Stimulated activated CD8-positive, alpha-beta memory T cell treated with anti-CD3 and anti-CD28 coated beads, Interleukin-4, amount 100 ng/mL, for 1 hour (primary cell): ENCODE results near the gene FBXO42.
A peak's percentile ranks its signal among the peaks of the same experiment; 100 is the strongest.

Experiments used
- DNase-seq, 2 donors: peaks; one replicate each; pipeline ENCODE4 v3.0.0-alpha.2; 2020; ENCODE audit warnings: low read depth in 2 of 2, low spot score in 1 of 2

FBXO42 gene

DNA sequence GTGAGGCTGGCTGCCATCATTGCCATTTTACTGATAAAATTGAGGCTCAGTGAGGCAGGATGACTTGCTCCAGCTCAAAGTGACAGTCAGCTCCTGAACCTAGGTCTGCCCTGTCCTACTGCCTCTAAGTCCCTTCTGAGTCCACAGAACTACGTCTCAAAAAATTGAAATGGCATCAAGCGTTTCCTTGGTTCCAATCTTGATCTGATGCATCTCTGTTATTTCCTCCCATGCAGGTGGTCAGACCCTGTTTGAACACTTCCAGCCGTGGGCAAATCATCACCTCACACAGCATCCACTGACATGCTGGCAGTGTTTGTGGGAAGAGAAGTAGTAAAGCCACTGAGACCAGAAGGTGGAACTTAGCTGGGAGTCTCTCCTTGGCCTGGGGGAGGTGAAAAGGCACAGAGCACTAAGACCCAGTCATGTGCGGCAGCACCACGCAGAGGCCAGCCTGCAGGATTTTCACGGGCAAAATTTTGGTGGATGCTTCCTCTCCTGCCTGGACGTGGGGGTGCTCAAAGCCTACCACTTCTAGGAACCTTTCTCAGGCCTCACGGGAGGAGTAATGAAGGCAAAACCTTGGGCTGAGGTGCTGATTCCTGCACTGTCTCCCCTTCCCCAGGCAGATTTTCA is 107.5 kb downstream of the FBXO42 start:
- no peak for DNase-seq

DNA sequence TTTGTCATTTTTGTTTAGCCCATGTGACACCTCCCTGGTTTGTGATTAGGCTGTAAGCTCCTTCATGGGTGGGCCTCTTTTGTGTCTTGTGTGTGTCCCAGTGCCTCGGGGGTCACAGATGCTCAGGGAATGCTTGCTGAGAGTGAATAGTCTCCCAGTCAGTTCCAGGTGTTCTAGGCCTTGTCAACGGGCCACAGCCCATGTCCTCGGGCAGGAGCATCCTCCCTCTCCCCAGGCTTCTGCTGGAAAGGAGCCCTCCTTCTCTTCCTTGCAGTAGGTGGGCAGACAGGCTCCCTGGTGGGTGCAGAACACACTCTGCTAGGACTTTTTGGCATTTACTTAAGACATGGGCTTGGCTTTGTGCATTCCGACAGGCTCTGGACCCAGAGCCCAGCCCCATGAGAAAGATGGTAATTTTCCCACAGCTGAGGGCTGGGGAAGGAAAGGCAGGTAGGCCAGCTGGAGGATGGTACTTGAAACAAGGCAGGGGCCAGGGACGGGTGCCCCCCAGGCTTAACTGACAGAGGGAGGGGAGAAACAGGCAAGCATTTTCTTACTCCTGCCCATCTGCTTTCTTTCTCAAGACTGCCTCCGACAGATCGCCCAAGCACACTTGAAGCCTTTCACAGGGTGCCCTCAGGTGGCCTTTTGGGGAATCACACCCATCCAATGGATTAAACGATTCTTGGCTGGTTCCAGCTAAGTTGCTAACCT is 108.2 kb downstream of the FBXO42 start:
- peak; percentile 28 to 52 for DNase-seq

DNA sequence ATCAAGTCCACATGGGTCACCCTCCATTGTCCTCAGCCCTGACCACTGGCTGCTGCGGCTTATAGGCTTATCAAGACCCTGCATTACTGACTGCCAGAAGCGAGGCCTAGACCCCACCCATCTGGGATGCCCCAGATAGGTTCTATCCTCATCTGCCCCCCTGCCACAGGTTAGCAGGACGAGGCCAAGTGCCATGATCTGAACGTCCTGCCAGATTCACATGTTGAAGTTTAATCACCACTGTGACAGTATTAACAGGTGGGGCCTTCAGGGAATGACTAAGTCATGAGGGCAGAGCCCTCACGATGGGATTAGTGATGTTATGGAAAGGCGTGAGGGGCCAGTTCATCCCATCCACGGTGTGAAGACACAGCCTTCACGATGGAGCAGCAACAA is 109.1 kb downstream of the FBXO42 start:
- no peak for DNase-seq

DNA sequence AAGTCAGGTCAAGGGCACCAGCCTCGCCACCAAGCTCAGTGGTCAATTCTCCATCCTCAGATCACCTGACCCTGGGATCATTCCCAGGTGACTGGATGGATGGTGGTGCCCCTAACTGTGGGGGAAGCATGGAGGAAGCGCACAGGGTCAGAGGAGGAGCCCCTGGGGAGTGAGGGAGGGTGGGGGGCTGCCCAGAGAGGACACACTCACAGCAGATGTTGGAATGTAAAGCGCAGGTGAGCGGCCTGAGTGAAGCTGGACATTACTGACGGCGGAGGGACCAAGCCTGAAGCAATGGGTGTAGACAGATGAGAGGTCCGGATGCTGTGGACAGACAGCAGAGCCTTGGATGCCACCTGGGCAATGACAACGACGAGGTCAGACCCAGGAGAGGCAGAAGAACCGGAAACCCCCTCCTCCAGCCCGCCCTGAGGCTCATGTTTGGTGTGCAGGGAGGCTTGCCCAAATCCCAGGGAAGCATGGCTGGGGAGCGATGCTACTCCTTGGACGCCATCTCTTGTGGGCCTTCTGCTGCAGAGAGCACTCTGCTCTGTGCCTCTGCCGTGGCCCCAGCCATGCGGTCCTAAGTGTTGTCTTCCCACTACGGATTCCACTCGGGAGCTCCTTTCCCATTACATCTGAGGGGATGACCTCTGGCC is 109.6 kb downstream of the FBXO42 start:
- DNase-seq: no peak

DNA sequence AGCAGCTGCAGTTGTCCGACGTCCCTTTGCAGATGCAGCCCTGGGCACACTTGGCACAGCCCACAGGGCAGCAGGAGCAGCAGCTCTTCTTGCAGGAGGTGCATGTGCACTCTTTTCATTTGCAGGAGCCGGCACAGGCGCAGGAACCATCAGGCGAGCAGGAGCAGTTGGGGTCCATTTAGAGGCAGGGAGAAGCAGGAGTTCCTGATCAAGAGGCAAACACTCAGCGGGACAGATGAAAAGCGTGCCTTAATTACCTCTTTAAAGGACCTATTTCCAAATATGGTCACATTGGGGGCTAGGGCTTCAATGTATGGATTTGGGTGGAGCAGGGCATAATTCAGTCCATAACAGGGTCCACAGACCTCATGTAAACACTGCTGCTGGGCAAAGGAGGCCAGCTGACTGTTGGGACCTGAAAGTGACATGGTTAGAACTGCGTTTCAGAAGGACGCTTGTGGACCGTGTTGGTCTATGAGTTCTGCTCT is 111.0 kb downstream of the FBXO42 start:
- no peak for DNase-seq

DNA sequence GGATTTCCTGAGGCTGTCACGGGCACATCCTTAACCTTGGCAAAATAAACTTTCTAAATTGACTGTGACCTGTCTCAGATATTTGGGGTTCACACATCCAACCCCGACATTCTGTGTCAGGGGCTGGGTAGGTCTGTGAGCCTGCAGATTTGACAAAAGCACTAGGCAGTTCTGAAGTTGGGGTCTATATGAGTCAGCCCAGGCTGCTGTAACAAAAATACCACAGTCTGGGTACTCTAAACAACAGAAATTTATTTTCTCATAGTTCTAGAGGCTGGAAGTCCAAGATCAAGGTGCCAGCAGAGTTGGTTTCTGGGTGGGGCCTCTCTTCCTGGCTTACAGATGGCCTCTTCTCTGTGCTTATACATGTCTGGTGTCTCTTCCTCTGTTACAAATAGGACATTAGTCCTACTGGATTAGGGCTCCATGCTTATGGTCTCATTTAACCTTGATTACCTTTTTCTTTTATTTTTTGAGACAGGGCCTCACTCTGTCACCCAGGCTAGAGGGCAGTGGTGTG is 112.2 kb downstream of the FBXO42 start:
- no peak for DNase-seq

DNA sequence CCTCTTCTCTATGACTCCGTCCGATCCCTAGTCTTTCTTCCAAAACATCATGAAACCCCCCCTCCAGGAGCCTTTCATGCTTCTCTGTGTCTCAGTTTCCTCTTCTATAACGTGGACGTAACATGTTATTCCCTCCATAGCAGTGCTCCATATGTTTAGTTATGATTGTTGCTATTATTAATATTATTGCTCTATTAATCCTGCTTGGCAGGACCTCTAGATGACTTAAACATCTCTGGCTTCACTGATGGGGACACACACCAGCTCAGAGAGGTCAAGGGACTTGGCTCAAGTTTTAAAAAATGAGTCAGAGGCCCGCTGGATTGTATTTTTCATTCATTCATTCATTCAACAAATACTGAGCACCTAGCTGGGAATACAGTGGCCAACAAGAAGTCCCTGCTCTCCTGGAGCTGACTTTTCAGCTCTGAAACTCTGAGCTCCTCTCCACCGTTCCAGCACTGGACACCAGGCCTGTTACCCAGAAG is 114.9 kb downstream of the FBXO42 start:
- no peak for DNase-seq

DNA sequence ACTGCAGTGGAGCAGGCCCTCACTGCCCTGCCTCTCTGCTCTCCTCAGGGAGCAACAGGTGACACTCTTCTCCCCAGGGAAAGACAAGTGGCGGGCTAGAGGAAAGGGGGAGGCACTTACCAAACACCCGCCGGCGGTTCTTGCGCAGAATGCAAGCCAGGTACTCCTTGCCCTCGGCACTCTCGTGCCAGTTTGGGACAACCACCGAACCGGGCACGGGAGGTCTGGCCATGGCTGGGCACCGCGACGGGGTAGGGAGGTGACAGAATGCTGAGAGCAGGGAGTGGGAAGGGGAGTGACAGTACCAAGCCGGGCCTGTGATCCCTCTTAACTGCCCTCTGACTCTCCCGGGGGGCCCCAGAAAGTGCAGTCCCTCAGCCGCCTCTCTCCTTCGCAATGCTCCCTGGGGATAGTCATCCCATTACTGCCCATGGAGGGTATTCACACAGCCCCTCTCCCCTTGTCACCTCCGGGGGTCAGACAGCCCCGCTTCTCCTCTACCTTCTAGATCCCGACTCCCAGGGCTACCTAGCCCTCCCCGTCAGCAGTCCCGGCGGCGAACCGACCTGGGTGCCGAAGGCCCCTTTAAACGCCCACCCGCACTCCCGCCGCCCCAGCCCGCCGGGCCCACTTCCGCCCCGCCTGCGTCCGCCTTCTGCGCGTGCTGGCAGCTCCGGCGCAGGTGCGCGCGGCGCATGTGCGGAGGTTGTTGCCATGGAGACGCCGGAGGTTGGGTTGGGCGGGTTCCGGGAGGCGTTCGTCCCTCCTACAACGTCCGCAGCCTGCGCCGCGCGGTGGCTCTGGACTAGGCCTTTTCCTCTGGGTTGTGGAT is 115.6 kb downstream of the FBXO42 start, which contains the start of gene CPLANE2:
TSS of gene CPLANE2 (minus strand) at position 673 of the 832 bp plus-strand sequence. CDS start at position 232, 441 bp downstream.
- DNase-seq: peak; percentile 86 to 93

DNA sequence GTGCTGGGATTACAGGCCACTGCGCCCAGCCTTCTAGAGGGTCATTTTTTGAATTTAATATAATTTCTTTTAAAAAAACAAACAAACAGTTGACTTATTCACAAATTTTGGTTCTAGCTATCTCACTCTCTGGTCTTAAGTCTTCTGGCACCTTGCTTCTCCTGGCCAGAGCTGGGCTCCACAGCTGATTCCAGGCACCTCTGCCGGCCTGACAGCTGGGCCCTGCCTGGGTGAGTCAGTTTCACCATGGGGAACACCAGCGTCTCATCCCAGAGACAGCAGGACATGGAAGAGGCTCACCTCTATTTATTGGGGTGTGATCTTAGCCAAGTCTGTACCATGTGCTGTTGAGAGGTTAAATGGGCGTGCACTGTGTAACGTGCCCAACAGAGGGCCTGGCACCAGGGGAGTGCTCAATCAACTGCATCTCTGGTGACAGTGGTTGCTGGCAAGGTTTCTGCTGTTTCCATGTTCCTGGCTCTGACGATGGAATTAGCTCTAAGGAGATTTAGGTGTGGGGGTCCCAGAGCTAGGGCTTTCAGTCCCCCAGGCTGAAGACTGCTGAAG is 116.3 kb downstream of the FBXO42 start:
- peak in 1 of 2 donors; percentile 25 for DNase-seq

DNA sequence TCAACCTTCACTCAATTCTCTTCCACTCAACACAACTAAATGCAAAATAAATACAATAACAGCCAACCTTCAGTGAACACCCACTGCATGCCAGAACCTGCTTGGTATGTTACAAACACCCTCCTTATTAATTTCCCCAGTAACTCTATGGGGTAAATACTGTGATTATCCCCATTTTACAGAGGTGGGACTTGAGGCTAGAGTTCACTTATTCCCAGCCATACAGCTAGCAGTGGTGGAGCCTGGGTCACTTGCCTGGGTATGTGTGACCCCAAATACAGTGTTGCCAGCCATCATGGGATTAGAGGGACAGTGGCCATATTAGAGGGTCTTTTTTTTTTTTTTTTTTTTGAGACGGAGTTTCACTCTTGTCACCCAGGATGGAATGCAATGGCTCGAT is 116.9 kb downstream of the FBXO42 start:
- no peak for DNase-seq

DNA sequence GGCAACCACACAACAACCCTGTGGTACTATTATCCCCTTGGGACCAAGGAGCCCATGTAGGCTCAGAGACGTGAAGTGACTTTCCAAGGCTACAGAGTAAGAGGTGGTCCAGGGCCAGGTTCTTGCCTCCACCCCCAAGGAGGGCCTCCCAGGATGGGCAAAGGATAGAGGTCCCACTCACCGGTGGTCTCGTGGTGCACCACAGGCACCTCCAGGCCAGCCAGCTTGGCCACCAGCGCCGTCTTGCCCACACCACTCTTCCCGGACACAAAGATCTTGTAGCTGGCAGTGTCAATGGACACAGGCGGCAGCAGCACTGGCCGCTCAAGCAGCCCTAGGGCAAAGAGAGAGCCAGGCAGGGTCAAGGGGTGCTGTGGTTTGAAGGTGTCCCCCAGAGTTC is 118.8 kb downstream of the FBXO42 start:
- DNase-seq: no peak

DNA sequence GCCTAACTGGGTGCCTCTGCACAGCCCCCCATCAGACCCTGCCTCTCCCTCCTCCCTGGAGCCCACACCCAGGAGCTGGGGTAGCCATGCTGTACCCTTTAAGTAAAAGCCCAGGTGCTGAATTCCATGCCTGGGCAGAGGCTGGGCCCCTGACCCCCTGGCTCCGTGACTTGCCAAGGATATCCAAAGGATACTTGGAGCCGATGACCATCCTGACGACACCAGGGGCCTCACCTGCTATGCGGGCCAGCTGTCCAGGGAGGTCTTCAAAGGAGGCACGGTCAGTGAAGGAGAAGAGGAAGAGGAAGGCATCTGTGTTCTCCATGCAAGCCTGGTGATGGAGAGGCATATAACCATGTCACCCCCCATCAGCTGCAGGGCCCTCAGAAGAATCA is 120.0 kb downstream of the FBXO42 start:
- DNase-seq: no peak

DNA sequence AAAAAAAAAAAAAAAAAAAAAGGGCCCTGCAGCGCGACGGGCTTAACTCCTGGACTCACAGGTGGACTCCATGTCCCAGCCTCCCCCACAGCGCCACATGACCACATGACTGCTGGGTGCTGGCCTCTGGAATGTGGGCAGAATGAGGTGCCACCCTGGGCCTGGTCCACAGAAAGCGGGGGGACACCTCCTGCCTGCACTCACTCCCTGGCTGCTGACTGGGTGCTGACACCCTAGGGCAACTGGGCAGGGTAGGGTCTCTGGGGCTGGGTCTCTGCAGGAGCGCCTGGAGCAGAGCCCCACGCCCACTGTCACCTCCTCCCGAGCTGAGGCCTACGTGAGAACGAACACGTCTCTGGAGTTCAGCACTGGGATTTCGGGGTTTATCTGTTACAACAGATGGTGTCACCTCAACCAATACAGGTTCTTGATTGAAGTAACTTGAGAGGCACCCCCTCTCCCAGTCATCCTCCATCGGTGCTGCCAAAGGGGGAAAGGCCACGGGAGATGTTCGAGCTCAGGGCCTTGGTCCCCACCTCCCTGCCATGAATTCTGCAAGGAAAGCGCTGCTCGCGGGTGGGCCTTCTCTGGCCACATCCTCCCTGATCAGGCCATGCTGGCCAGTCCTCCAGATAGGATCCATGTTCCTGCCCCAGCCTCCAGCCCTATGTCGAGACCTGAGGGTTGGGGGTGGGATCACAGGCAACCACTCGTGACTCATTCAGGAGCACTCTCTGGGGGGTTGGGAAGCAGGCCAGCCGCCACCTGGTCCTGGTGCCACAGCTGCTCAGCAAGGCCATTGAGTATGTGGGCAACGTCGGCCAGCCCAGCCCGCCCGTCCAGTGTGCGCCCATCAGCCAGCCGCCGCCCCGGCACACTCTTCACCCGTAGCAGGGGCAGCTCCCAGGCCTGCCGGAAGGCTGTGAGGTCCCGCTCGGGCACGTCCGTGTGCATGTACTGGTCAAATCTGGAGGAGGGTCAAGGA is 120.7 kb downstream of the FBXO42 start:
- DNase-seq: no peak

DNA sequence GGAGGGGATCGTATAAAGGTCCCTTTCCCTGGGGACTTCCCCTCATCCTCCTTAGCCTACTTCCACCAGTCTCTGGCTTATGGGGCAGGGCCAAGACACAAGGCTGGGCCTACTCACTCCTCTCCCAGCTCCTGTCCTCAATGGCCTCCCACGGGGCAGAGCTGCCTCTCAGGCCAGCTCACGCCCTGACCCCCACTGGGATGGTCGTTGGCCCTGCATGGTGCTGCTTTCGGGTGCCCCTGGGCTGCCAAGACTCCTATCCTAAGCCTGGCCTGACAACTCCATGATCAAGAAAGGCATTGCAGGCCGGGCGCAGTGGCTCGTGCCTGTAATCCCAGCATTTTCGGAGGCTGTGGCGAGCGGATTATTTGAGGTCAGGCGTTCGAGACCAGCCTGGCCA is 121.5 kb downstream of the FBXO42 start:
- DNase-seq: no peak

DNA sequence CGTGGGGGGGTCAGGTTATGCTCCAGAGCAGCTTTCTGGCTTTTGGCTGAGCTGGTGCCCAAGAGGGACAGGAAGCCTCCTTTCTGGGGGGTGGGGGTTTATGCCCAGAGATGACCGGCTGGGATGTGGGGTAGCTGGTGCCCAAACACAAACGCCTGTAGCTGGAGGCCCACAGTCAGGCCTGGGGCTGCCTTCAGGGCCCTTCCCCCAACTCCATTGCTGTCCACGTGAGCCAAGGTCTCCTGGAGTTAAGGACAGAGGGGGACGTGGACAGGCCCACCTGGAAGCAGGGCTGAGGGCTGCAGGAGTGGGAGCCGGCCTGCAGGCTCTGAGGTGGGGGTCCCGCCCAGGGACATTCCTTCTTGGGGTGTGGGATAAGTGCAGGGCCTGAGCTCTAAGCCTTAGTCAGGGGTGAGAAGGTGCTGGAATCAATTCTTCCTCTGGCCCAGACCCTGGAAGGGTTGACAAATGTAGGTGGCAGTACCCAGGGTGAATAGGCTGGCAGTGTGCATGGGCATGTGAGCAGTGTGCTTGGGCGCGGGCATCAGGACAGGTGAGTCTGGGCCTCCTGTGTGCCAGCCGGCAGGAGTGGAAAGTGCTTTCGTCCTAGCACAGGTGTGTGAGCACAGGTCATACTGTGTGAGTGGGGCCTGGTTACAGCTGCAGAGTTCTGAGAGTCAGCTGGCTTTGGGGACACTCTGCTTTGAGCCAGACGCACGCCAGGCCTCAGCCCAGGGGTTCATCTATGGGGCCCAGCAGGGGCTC is 122.1 kb downstream of the FBXO42 start:
- DNase-seq: no peak

DNA sequence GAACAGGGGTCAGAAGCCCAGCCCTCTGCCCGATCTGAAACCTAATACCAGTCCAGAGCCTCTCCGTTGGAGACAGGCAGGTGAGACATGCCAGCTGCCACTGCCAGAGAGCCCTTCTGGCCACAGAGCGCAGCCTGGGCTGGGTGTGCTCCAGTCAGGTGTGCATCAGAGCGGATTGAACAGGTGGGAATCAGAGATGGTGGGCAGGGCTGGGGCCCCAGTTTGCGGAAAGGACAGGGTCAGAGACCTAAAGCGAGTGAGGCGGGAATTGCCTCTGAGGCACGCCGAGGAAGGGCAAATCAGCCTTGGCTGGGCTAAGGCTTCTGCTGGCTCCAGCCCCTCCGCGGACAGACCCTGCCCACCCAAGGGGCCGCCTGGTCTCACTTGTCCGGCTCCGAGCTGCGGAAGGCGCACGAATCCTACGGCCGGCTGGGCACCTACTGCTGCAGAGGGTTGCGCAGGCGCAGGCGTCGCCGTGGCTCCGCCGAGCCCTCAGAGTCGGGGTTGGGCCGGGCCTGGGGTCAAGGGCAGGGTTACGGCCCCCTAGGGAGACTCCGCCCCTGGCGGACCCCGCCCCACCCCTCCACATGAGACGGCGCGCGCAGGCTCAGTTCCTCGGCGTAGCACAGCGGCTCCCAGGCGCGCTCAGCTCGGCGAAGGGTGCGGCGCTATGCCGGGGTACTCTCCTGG is 125.6 kb downstream of the FBXO42 start:
- no peak for DNase-seq

DNA sequence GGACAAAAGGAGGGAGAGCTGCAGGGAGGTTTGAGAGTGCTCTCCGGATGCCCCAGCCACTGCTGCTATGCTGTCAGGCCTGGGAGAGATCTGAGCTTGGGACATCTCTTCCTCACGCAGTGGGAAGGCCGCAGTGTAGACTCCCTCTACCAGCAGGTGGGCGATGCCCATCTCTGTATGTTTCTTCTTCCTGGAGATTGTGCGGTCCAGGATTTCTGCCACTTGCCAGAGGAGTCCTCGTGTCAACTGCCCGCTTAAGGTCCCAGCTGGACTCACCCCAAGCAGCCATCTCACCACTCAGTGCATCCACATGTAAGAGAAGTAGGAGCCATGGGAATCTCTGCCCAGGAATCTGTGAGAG is 126.2 kb downstream of the FBXO42 start:
- DNase-seq: no peak

DNA sequence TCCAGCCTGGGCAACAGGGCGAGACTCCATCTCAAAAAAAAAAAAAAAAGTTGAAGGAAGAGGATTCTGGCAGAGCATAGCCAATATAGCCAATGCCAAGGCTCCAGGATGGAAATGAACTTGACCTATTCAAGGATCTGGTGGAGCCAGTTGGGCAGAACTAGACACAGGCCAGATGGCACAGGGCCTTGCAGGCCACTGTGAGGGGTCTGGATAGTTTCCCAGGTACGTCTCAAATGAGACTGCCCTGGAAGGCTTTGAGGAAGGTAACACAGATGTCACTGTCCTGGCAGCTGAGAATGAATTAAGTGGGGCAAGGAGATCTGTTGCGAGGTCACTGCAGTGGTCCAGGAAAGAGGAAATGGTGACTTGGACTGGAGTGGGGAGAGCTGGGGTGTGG is 127.8 kb downstream of the FBXO42 start:
- no peak for DNase-seq
